Naive thymus-derived CD4-positive, alpha-beta T cell (primary cell): ENCODE results near the gene C11orf16. TPM values are rescaled to one million over a fixed set of nuclear protein-coding genes. Genes with fewer than 3 reads are reported as not detected.

Experiments used
- ATAC-seq: fragments of 150-1000 bp; cut with Tn5 transposase; 2 replicates; pipeline ENCODE4 v1.10.0; 2021; ENCODE audit warnings: mild to moderate bottlenecking, moderate library complexity
- CTCF ChIA-PET: fragments of 350-600 bp; sonication (Branson Sonifier 250); formaldehyde crosslinking; loops from one replicate; lab custom pipeline; 2021; ENCODE audit warnings: antibody characterized with exemption; lab: Charles Lee
- POLR2A ChIA-PET: fragments of 350-600 bp; sonication (Branson Sonifier 250); formaldehyde crosslinking; loops from one replicate; lab custom pipeline; 2021; ENCODE audit warnings: antibody characterized with exemption, inconsistent platforms; lab: Charles Lee
- DNase-seq, 9 donors: peaks; one replicate each; pipeline versions ENCODE4 v3.0.0 to v3.0.0-alpha.2; 2020 to 2022; ENCODE audit warnings: mixed read lengths in 1 of 9
- H3K27ac ChIP-seq: one replicate; pipeline ENCODE4 v1.7.0; 2013; ENCODE audit warnings: mild to moderate bottlenecking, low read depth, low read length, moderate library complexity
- H3K27me3 ChIP-seq, 2 donors: one replicate each; pipeline ENCODE4 v1.7.0; 2013; ENCODE audit warnings: low read length in 2 of 2, mild to moderate bottlenecking in 2 of 2, moderate library complexity in 2 of 2; ENCODE audit not compliant: control insufficient read depth in 2 of 2, insufficient read depth in 2 of 2
- H3K36me3 ChIP-seq, 3 experiments: 1 replicate in 2 of 3; 2 replicates in 1 of 3; pipeline ENCODE4 v1.7.0; 2013; ENCODE audit warnings: low read length in 3 of 3, mild to moderate bottlenecking in 3 of 3, moderate library complexity in 1 of 3; ENCODE audit not compliant: insufficient read depth in 3 of 3, control insufficient read depth in 2 of 3
- H3K4me1 ChIP-seq, 2 donors: one replicate each; pipeline ENCODE4 v1.7.0; 2013; ENCODE audit warnings: low read length in 2 of 2, mild to moderate bottlenecking in 2 of 2, moderate library complexity in 1 of 2; ENCODE audit not compliant: control insufficient read depth in 2 of 2, insufficient read depth in 2 of 2
- H3K4me3 ChIP-seq: 2 replicates; pipeline ENCODE4 v1.7.0; 2013; ENCODE audit warnings: mild to moderate bottlenecking, low read length
- H3K9me3 ChIP-seq, 3 experiments: 1 replicate in 2 of 3; 2 replicates in 1 of 3; pipeline ENCODE4 v1.7.0; 2013; ENCODE audit warnings: low read length in 3 of 3; ENCODE audit not compliant: control insufficient read depth in 2 of 3
- H3K27ac Mint-ChIP-seq, 9 donors: one replicate each; pipeline ENCODE4 v1.8.0; 2020 to 2022; ENCODE audit warnings: mixed read lengths in 9 of 9, mild to moderate bottlenecking in 8 of 9, moderate library complexity in 5 of 9, inconsistent platforms in 2 of 9
- H3K27me3 Mint-ChIP-seq, 5 donors: one replicate each; pipeline ENCODE4 v1.8.0; 2021 to 2022; ENCODE audit warnings: mixed read lengths in 5 of 5, mild to moderate bottlenecking in 1 of 5
- H3K36me3 Mint-ChIP-seq, 5 donors: one replicate each; pipeline ENCODE4 v1.8.0; 2020 to 2022; ENCODE audit warnings: mixed read lengths in 5 of 5, mild to moderate bottlenecking in 3 of 5, inconsistent platforms in 1 of 5
- H3K4me1 Mint-ChIP-seq, 7 donors: one replicate each; pipeline ENCODE4 v1.8.0; 2020 to 2022; ENCODE audit warnings: mixed read lengths in 7 of 7, mild to moderate bottlenecking in 3 of 7, inconsistent platforms in 1 of 7
- H3K4me3 Mint-ChIP-seq, 10 donors: one replicate each; pipeline ENCODE4 v1.8.0; 2020 to 2022; ENCODE audit warnings: mild to moderate bottlenecking in 10 of 10, mixed read lengths in 10 of 10, moderate library complexity in 6 of 10, inconsistent platforms in 2 of 10
- H3K9me3 Mint-ChIP-seq, 11 donors: one replicate each; pipeline ENCODE4 v1.8.0; 2020 to 2022; ENCODE audit warnings: mixed read lengths in 11 of 11, mild to moderate bottlenecking in 4 of 11, inconsistent platforms in 1 of 11, moderate library complexity in 1 of 11
- intact Hi-C, 2 donors: fragments of 100-400 bp; cut with micrococcal nuclease; formaldehyde crosslinking; loops; one replicate each; pipeline ENCODE4 v1.15.1; 2023
- polyA plus RNA-seq, 2 donors: library from polyadenylated mRNA; unstranded; fragments of 300-500 nt; fragmentation: Illumina TruSeq; gene quantifications; one replicate each; pipeline ENCODE4 v1.2.3, GENCODE V29; 2021
- total RNA-seq, 6 experiments: library from RNA in 5 of 6; stranded (reverse) in 5 of 6; gene quantifications; 1 replicate in 5 of 6; 2 replicates in 1 of 6; pipeline ENCODE4 v1.2.3 and lab custom pipeline; 2021 to 2026

Gene C11orf16
- total and polyA plus RNA-seq, 7 experiments from 2014 or later: not detected

DNA sequence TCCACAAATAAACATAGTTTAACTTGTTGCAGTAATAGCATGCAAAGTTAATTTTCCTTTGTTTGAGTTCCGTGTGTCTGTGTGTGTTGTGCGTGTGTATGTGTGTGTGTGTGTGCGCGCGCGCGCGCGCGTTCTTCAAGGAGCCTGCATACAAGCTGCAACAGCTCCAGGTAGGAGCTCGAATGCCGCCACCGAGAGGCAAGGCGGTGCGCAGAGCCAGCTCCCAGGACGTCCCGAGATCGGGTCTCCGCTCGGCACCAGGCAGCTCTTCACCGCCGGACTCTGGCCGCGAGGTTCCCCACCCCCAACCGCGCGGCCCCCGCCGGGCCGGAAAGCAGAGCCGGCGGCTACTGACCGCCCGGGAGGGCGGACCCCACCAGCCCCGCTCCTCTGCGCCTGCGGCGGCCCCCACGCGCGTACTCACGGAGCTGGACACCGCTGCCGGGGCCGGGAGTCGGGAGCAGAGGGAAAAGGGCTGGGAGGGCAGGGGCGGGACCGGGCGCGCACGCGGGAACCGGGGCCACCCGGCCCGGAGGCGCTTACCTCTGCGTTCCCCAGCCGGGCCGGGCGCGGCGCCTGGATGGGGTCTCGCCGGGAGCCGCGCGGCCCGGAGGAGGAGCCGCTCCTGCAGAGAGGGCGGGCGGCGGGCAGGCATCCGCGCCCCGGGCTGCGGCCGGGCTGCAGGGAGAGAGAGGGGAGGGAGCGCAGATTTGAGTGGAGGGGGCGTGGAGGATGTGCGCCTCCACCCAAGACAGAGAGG, 62.2 kb downstream of the C11orf16 start:
- Mint-ChIP-seq H3K36me3 (no peaks in the 10 kb centered on the region), H3K27me3 (peaks cover 24 to 70% (median 56%) of the 10 kb centered on the region in 5 donors), H3K27ac (no peak overlapping the region), H3K4me3 (peak overlapping the region; percentile 45 to 79 (median 68)), H3K4me1 (peaks cover 8 to 21% (median 14%) of the 10 kb centered on the region in 7 donors), H3K9me3 (no peaks in the 10 kb centered on the region)
- ChIA-PET POLR2A (no interaction called here), CTCF (interaction anchor here (0.6 kb wide), 1 partner anchor 43 kb away, joined by 3 read pairs; no protein-coding TSS in a partner anchor)
- Histone ChIP-seq H3K27me3 (peaks cover 0 to 7% of the 10 kb centered on the region in 2 donors), H3K27ac (no peak overlapping the region), H3K9me3 (no peaks in the 10 kb centered on the region), H3K4me1 (no peaks in the 10 kb centered on the region), H3K36me3 (no peaks in the 10 kb centered on the region), H3K4me3 (no peak overlapping the region)
- intact Hi-C loops: loop anchor here in 1 of 2 donors (5.0 kb wide), 1 partner anchor 42 kb away; the partner anchor contains the start of gene AKIP1
- ATAC-seq (no peak), DNase-seq (no peak)

Other genes starting within 250 kb of the C11orf16 start
- 10 to 100 TPM in 3 of 5 experiments, 1 to 10 TPM in 2; 5.6 to 20.9 (median 11.2) TPM for gene AKIP1, start 21.8 kb downstream of the C11orf16 start, total RNA-seq
- gene AKIP1, start 21.8 kb downstream of the C11orf16 start, polyA plus RNA-seq: 1 to 10 TPM; 8.1 to 9.9 TPM
- gene ASCL3, start 10.1 kb upstream of the C11orf16 start, total RNA-seq: not detected
- gene ASCL3, start 10.1 kb upstream of the C11orf16 start, polyA plus RNA-seq: not detected
- 10 to 100 TPM; 16.2 to 33.6 (median 30.6) TPM for gene TMEM9B, start 31.5 kb upstream of the C11orf16 start, total RNA-seq
- 10 to 100 TPM; 62.1 to 83.0 TPM for gene TMEM9B, start 31.5 kb upstream of the C11orf16 start, polyA plus RNA-seq
- gene NRIP3, start 71.1 kb upstream of the C11orf16 start, total RNA-seq: 10 to 100 TPM in 1 of 5 experiments, 1 to 10 TPM in 2, under 1 TPM in 2; 0.59 to 11.0 (median 3.4) TPM
- gene NRIP3, start 71.1 kb upstream of the C11orf16 start, polyA plus RNA-seq: under 1 TPM in 1 of 2 donors, not detected in 1; 0.13 TPM
- under 1 TPM in 3 of 5 experiments, not detected in 2; 0.45 to 0.92 (median 0.54) TPM for gene SCUBE2, start 158.7 kb upstream of the C11orf16 start, total RNA-seq
- not detected for gene SCUBE2, start 158.7 kb upstream of the C11orf16 start, polyA plus RNA-seq